ENCODE results near the gene SIGLEC12. TPM values are rescaled to one million over a fixed set of nuclear protein-coding genes. Genes with fewer than 3 reads are reported as not detected.

Gene SIGLEC12
- total and polyA plus RNA-seq, 9 of the 15 experiments (the other 6 are each of a cell fraction or from before 2014, with no cell fraction given) = 0.08 to 1.3 (median 0.54) TPM

DNA sequence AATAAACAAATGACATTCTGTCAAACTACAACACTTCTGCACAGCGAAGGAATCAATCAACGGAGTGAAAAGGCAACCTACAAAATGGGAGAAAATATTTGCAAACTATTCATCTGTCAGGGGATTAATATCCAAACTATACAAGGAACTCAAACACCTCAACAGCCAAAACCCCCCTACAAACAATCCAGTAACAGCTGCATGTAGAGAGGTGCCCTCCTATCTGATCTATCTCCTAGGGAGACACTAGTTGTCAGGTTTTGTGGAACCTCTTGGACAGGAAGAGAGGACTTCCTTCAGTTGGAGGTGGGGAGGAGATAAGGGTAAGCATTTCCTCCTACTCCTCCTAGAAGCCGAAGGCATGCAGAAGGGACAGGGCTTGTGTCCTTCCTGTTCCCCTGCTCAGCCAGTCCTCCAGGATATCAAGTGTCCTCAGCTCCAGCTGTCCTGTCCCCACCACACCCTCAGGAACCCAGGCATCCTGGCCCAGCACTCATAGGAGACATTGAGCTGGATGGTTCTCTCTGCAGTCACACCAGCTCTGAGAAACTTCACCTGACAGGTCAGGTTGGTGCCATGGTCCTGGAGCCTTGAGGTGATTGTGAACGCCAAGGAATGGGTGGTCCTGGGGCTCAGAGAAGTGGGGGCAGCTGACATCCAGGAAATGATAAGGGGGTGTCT is 33.6 kb downstream of the SIGLEC12 start (continued):
- TF ChIP-seq, protein P1, sequence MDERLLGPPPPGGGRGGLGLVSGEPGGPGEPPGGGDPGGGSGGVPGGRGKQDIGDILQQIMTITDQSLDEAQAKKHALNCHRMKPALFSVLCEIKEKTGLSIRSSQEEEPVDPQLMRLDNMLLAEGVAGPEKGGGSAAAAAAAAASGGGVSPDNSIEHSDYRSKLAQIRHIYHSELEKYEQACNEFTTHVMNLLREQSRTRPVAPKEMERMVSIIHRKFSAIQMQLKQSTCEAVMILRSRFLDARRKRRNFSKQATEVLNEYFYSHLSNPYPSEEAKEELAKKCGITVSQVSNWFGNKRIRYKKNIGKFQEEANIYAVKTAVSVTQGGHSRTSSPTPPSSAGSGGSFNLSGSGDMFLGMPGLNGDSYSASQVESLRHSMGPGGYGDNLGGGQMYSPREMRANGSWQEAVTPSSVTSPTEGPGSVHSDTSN (CRISPR knock-in tag; IDR thresholded peaks at IDR 0.05; ENCODE audit: low read depth) = no peak
- TF ChIP-seq, protein P1 (tag; conservative IDR thresholded peaks at IDR 0.05; ENCODE audit: low read depth) = peak; percentile 66
- TF ChIP-seq, protein P2, sequence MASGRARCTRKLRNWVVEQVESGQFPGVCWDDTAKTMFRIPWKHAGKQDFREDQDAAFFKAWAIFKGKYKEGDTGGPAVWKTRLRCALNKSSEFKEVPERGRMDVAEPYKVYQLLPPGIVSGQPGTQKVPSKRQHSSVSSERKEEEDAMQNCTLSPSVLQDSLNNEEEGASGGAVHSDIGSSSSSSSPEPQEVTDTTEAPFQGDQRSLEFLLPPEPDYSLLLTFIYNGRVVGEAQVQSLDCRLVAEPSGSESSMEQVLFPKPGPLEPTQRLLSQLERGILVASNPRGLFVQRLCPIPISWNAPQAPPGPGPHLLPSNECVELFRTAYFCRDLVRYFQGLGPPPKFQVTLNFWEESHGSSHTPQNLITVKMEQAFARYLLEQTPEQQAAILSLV (tag; IDR thresholded peaks at IDR 0.05) = no peak
- TF ChIP-seq, protein P3, sequence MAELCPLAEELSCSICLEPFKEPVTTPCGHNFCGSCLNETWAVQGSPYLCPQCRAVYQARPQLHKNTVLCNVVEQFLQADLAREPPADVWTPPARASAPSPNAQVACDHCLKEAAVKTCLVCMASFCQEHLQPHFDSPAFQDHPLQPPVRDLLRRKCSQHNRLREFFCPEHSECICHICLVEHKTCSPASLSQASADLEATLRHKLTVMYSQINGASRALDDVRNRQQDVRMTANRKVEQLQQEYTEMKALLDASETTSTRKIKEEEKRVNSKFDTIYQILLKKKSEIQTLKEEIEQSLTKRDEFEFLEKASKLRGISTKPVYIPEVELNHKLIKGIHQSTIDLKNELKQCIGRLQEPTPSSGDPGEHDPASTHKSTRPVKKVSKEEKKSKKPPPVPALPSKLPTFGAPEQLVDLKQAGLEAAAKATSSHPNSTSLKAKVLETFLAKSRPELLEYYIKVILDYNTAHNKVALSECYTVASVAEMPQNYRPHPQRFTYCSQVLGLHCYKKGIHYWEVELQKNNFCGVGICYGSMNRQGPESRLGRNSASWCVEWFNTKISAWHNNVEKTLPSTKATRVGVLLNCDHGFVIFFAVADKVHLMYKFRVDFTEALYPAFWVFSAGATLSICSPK (IDR thresholded peaks at IDR 0.05; ENCODE audit: borderline replicate concordance) = 0 out of 2 replicates have a peak, but pooled peaks have one; percentile 9
- peak; percentile 82 for TF ChIP-seq ARID1B (IDR thresholded peaks at IDR 0.05)
- peak; percentile 86 for TF ChIP-seq ZNF263 (CRISPR knock-in tag; IDR thresholded peaks at IDR 0.05; ENCODE audit: borderline replicate concordance)
- TF ChIP-seq ELF4 (CRISPR knock-in tag; IDR thresholded peaks at IDR 0.05) = no peak
- TF ChIP-seq MXI1 (IDR thresholded peaks at IDR 0.05; ENCODE audit: low read depth, low read length) = peak; percentile 64; the same call in 1 of the 2 replicates
- TF ChIP-seq HMG20A (CRISPR knock-in tag; conservative IDR thresholded peaks at IDR 0.05) = no peak
- TF ChIP-seq ZNF785 (CRISPR knock-in tag; IDR thresholded peaks at IDR 0.05) = no peak
- TF ChIP-seq DIDO1 (tag; IDR thresholded peaks at IDR 0.05; ENCODE audit: low read depth) = no peak
- TF ChIP-seq, protein P4, sequence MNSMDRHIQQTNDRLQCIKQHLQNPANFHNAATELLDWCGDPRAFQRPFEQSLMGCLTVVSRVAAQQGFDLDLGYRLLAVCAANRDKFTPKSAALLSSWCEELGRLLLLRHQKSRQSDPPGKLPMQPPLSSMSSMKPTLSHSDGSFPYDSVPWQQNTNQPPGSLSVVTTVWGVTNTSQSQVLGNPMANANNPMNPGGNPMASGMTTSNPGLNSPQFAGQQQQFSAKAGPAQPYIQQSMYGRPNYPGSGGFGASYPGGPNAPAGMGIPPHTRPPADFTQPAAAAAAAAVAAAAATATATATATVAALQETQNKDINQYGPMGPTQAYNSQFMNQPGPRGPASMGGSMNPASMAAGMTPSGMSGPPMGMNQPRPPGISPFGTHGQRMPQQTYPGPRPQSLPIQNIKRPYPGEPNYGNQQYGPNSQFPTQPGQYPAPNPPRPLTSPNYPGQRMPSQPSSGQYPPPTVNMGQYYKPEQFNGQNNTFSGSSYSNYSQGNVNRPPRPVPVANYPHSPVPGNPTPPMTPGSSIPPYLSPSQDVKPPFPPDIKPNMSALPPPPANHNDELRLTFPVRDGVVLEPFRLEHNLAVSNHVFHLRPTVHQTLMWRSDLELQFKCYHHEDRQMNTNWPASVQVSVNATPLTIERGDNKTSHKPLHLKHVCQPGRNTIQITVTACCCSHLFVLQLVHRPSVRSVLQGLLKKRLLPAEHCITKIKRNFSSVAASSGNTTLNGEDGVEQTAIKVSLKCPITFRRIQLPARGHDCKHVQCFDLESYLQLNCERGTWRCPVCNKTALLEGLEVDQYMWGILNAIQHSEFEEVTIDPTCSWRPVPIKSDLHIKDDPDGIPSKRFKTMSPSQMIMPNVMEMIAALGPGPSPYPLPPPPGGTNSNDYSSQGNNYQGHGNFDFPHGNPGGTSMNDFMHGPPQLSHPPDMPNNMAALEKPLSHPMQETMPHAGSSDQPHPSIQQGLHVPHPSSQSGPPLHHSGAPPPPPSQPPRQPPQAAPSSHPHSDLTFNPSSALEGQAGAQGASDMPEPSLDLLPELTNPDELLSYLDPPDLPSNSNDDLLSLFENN (IDR thresholded peaks at IDR 0.05; ENCODE audit: low read depth in 2 of 2, low read length in 2 of 2) = peak in 1 of 2 experiments; percentile 70; a peak in 2 of 4 replicates
- TF ChIP-seq ZFX (CRISPR knock-in tag; IDR thresholded peaks at IDR 0.05) = no peak
- TF ChIP-seq SMAD2 (IDR thresholded peaks at IDR 0.05; ENCODE audit: low read depth, low read length) = no peak
- TF ChIP-seq MYC (IDR thresholded peaks at IDR 0.05; ENCODE audit: low read depth, low read length) = peak; percentile 76; the same call in 1 of the 2 replicates
- TF ChIP-seq MYC (CRISPR knock-in tag; IDR thresholded peaks at IDR 0.05; ENCODE audit: borderline replicate concordance, low read depth) = no peak
- TF ChIP-seq, protein P5, sequence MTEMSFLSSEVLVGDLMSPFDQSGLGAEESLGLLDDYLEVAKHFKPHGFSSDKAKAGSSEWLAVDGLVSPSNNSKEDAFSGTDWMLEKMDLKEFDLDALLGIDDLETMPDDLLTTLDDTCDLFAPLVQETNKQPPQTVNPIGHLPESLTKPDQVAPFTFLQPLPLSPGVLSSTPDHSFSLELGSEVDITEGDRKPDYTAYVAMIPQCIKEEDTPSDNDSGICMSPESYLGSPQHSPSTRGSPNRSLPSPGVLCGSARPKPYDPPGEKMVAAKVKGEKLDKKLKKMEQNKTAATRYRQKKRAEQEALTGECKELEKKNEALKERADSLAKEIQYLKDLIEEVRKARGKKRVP (CRISPR knock-in tag; IDR thresholded peaks at IDR 0.05) = no peak
- TF ChIP-seq LCOR (CRISPR knock-in tag; IDR thresholded peaks at IDR 0.05) = peak; percentile 18; the same call in 1 of the 2 replicates

Data from K562 (cell line).